Epithelial cell of proximal tubule (primary cell): Measurements from ENCODE around the gene IDH2. TPM values are rescaled to one million over a fixed set of nuclear protein-coding genes. Genes with fewer than 3 reads are reported as not detected.

ENCODE experiments used
- DNase-seq: peaks from one replicate; pipeline ENCODE4 v3.0.0-alpha.2; 2011; ENCODE audit warnings: low read depth
- H3K4me3 ChIP-seq: 2 replicates; pipeline ENCODE4 v1.5.1; 2011; ENCODE audit warnings: low read depth, mild to moderate bottlenecking, low read length
- CTCF ChIP-seq: conservative IDR thresholded peaks from 2 replicates; pipeline ENCODE4 v1.5.1; 2012; ENCODE audit warnings: low read depth, mild to moderate bottlenecking, low read length
- total RNA-seq: library from RNA; depleted of rRNA; stranded (reverse); fragments of >200 nt; gene quantifications from 2 replicates; pipeline ENCODE4 v1.2.3, GENCODE V29; 2015

Gene IDH2
- total RNA-seq, 1 donor from 2014 or later, result 170 TPM

GRCh38 chr15:90044191-90044590 lies 58.1 kb downstream of the IDH2 start:
- no peak overlapping the region for H3K4me3 ChIP-seq
- no peak for DNase-seq
- TF ChIP-seq CTCF, result no peak

GRCh38 chr15:90043530-90044010 lies 58.7 kb downstream of the IDH2 start:
- no peak for TF ChIP-seq CTCF
- H3K4me3 ChIP-seq, result no peak overlapping the region
- no peak for DNase-seq

GRCh38 chr15:90042766-90043529 lies 59.3 kb downstream of the IDH2 start:
- DNase-seq, result no peak
- no peak overlapping the region for H3K4me3 ChIP-seq
- TF ChIP-seq CTCF, result no peak

GRCh38 chr15:90042356-90042755 lies 59.9 kb downstream of the IDH2 start:
- DNase-seq, result no peak
- TF ChIP-seq CTCF, result no peak
- no peak overlapping the region for H3K4me3 ChIP-seq

GRCh38 chr15:90040618-90041017 lies 61.6 kb downstream of the IDH2 start:
- no peak for DNase-seq
- no peak overlapping the region for H3K4me3 ChIP-seq
- no peak for TF ChIP-seq CTCF

GRCh38 chr15:90039996-90040395 lies 62.3 kb downstream of the IDH2 start:
- H3K4me3 ChIP-seq, result no peak overlapping the region
- no peak for DNase-seq
- TF ChIP-seq CTCF, result no peak

- TF ChIP-seq CTCF, result no peak
- no peak overlapping the region for H3K4me3 ChIP-seq
- DNase-seq, result no peak
Observed at GRCh38 chr15:90038632-90039095, 63.6 kb downstream of the IDH2 start.
